ENCODE measurements around the gene NPHP1. TPM values are rescaled to one million over a fixed set of nuclear protein-coding genes. Genes with fewer than 3 reads are reported as not detected.

Gene NPHP1
- total RNA-seq, 1 experiment from 2014 or later = 2.5 TPM

DNA sequence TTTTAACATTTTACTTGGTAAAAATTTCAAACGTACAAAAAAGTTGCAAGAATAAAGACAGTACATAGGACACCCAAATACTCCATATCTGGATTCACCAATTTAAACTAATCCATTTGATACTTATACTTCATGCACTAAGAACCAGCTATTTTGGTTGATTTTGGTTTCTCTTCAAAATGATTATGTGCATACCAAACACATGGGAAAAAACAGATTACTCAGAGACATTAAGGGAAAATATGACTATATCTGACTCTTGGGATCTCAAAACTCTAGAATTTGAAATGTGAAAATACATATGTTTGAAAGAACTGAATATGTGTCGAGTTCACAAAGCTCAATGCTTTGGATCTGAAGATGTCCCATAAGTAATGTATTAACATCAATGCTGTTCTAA lies 73.6 kb downstream of the NPHP1 start:
- Mint-ChIP-seq H3K27me3 (ENCODE audit: low read depth) (no peaks in the 10 kb centered on the region), H3K4me1 (no peaks in the 10 kb centered on the region), H3K27ac (no peak overlapping the region), H3K36me3 (peaks cover 4% of the 10 kb centered on the region; the same call in 1 of the 2 replicates), H3K9me3 (peaks cover 30% of the 10 kb centered on the region), H3K4me3 (no peak overlapping the region)
- ChIA-PET POLR2A (no interaction called here), CTCF (interaction anchor here (0.8 kb wide), 1 partner anchor 15 kb away, joined by 4 read pairs; the partner anchor contains the start of gene MALL)
- DNase-seq (ENCODE audit: low spot score) (no peak), ATAC-seq (no peak)
- TF ChIP-seq, protein P1, sequence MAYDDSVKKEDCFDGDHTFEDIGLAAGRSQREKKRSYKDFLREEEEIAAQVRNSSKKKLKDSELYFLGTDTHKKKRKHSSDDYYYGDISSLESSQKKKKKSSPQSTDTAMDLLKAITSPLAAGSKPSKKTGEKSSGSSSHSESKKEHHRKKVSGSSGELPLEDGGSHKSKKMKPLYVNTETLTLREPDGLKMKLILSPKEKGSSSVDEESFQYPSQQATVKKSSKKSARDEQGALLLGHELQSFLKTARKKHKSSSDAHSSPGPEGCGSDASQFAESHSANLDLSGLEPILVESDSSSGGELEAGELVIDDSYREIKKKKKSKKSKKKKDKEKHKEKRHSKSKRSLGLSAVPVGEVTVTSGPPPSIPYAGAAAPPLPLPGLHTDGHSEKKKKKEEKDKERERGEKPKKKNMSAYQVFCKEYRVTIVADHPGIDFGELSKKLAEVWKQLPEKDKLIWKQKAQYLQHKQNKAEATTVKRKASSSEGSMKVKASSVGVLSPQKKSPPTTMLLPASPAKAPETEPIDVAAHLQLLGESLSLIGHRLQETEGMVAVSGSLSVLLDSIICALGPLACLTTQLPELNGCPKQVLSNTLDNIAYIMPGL (CRISPR knock-in tag; IDR thresholded peaks at IDR 0.05) = no peak
- TF ChIP-seq, protein P2, sequence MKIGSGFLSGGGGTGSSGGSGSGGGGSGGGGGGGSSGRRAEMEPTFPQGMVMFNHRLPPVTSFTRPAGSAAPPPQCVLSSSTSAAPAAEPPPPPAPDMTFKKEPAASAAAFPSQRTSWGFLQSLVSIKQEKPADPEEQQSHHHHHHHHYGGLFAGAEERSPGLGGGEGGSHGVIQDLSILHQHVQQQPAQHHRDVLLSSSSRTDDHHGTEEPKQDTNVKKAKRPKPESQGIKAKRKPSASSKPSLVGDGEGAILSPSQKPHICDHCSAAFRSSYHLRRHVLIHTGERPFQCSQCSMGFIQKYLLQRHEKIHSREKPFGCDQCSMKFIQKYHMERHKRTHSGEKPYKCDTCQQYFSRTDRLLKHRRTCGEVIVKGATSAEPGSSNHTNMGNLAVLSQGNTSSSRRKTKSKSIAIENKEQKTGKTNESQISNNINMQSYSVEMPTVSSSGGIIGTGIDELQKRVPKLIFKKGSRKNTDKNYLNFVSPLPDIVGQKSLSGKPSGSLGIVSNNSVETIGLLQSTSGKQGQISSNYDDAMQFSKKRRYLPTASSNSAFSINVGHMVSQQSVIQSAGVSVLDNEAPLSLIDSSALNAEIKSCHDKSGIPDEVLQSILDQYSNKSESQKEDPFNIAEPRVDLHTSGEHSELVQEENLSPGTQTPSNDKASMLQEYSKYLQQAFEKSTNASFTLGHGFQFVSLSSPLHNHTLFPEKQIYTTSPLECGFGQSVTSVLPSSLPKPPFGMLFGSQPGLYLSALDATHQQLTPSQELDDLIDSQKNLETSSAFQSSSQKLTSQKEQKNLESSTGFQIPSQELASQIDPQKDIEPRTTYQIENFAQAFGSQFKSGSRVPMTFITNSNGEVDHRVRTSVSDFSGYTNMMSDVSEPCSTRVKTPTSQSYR (CRISPR knock-in tag; IDR thresholded peaks at IDR 0.05) = no peak
- TF ChIP-seq IRF2 (CRISPR knock-in tag; IDR thresholded peaks at IDR 0.05; ENCODE audit: borderline replicate concordance, low read depth) = no peak
- TF ChIP-seq, protein P3, sequence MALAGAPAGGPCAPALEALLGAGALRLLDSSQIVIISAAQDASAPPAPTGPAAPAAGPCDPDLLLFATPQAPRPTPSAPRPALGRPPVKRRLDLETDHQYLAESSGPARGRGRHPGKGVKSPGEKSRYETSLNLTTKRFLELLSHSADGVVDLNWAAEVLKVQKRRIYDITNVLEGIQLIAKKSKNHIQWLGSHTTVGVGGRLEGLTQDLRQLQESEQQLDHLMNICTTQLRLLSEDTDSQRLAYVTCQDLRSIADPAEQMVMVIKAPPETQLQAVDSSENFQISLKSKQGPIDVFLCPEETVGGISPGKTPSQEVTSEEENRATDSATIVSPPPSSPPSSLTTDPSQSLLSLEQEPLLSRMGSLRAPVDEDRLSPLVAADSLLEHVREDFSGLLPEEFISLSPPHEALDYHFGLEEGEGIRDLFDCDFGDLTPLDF (CRISPR knock-in tag; IDR thresholded peaks at IDR 0.05) = no peak
- TF ChIP-seq NR2C2 (CRISPR knock-in tag; IDR thresholded peaks at IDR 0.05) = no peak
- TF ChIP-seq, protein P4, sequence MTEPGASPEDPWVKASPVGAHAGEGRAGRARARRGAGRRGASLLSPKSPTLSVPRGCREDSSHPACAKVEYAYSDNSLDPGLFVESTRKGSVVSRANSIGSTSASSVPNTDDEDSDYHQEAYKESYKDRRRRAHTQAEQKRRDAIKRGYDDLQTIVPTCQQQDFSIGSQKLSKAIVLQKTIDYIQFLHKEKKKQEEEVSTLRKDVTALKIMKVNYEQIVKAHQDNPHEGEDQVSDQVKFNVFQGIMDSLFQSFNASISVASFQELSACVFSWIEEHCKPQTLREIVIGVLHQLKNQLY (CRISPR knock-in tag; IDR thresholded peaks at IDR 0.05) = no peak
- TF ChIP-seq, protein P5, sequence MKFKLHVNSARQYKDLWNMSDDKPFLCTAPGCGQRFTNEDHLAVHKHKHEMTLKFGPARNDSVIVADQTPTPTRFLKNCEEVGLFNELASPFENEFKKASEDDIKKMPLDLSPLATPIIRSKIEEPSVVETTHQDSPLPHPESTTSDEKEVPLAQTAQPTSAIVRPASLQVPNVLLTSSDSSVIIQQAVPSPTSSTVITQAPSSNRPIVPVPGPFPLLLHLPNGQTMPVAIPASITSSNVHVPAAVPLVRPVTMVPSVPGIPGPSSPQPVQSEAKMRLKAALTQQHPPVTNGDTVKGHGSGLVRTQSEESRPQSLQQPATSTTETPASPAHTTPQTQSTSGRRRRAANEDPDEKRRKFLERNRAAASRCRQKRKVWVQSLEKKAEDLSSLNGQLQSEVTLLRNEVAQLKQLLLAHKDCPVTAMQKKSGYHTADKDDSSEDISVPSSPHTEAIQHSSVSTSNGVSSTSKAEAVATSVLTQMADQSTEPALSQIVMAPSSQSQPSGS (CRISPR knock-in tag; IDR thresholded peaks at IDR 0.05; ENCODE audit: borderline replicate concordance, low read depth) = no peak
- TF ChIP-seq, protein P6, sequence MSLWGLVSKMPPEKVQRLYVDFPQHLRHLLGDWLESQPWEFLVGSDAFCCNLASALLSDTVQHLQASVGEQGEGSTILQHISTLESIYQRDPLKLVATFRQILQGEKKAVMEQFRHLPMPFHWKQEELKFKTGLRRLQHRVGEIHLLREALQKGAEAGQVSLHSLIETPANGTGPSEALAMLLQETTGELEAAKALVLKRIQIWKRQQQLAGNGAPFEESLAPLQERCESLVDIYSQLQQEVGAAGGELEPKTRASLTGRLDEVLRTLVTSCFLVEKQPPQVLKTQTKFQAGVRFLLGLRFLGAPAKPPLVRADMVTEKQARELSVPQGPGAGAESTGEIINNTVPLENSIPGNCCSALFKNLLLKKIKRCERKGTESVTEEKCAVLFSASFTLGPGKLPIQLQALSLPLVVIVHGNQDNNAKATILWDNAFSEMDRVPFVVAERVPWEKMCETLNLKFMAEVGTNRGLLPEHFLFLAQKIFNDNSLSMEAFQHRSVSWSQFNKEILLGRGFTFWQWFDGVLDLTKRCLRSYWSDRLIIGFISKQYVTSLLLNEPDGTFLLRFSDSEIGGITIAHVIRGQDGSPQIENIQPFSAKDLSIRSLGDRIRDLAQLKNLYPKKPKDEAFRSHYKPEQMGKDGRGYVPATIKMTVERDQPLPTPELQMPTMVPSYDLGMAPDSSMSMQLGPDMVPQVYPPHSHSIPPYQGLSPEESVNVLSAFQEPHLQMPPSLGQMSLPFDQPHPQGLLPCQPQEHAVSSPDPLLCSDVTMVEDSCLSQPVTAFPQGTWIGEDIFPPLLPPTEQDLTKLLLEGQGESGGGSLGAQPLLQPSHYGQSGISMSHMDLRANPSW (CRISPR knock-in tag; conservative IDR thresholded peaks at IDR 0.05; ENCODE audit: low read depth) = no peak
- TF ChIP-seq, protein P7, sequence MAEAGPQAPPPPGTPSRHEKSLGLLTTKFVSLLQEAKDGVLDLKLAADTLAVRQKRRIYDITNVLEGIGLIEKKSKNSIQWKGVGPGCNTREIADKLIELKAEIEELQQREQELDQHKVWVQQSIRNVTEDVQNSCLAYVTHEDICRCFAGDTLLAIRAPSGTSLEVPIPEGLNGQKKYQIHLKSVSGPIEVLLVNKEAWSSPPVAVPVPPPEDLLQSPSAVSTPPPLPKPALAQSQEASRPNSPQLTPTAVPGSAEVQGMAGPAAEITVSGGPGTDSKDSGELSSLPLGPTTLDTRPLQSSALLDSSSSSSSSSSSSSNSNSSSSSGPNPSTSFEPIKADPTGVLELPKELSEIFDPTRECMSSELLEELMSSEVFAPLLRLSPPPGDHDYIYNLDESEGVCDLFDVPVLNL (CRISPR knock-in tag; IDR thresholded peaks at IDR 0.05; ENCODE audit: borderline replicate concordance, low read depth) = no peak
- TF ChIP-seq, protein P8, sequence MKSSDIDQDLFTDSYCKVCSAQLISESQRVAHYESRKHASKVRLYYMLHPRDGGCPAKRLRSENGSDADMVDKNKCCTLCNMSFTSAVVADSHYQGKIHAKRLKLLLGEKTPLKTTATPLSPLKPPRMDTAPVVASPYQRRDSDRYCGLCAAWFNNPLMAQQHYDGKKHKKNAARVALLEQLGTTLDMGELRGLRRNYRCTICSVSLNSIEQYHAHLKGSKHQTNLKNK (CRISPR knock-in tag; IDR thresholded peaks at IDR 0.05) = no peak
- TF ChIP-seq, protein P9, sequence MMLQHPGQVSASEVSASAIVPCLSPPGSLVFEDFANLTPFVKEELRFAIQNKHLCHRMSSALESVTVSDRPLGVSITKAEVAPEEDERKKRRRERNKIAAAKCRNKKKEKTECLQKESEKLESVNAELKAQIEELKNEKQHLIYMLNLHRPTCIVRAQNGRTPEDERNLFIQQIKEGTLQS (CRISPR knock-in tag; conservative IDR thresholded peaks at IDR 0.05) = no peak
- TF ChIP-seq, protein P10, sequence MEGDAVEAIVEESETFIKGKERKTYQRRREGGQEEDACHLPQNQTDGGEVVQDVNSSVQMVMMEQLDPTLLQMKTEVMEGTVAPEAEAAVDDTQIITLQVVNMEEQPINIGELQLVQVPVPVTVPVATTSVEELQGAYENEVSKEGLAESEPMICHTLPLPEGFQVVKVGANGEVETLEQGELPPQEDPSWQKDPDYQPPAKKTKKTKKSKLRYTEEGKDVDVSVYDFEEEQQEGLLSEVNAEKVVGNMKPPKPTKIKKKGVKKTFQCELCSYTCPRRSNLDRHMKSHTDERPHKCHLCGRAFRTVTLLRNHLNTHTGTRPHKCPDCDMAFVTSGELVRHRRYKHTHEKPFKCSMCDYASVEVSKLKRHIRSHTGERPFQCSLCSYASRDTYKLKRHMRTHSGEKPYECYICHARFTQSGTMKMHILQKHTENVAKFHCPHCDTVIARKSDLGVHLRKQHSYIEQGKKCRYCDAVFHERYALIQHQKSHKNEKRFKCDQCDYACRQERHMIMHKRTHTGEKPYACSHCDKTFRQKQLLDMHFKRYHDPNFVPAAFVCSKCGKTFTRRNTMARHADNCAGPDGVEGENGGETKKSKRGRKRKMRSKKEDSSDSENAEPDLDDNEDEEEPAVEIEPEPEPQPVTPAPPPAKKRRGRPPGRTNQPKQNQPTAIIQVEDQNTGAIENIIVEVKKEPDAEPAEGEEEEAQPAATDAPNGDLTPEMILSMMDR (IDR thresholded peaks at IDR 0.05) = no peak
- no peak for TF ChIP-seq TCF7 (CRISPR knock-in tag; IDR thresholded peaks at IDR 0.05; ENCODE audit: low read depth)
- TF ChIP-seq ZNF219 (CRISPR knock-in tag; IDR thresholded peaks at IDR 0.05; ENCODE audit: borderline replicate concordance) = no peak
- no peak for TF ChIP-seq SOX15 (CRISPR knock-in tag; IDR thresholded peaks at IDR 0.05)
- TF ChIP-seq ZNF423 (CRISPR knock-in tag; IDR thresholded peaks at IDR 0.05) = no peak
- TF ChIP-seq NR3C1 (CRISPR knock-in tag; conservative IDR thresholded peaks at IDR 0.05; ENCODE audit: low read depth) = no peak
